KBM-7 (cell line): ENCODE measurements around the gene SLC2A4RG.
"Not testable (repeated sequence)": the region's sequence is repeated elsewhere in the genome, so short reads cannot be mapped to it uniquely, and the experiment has no call there.

Experiments
- DNase-seq: peaks from one replicate; pipeline ENCODE4 v3.0.0-alpha.2; 2015
- in situ Hi-C: fragments of 300-500 bp; cut with MboI; formaldehyde crosslinking; loops from 2 replicates; pipeline ENCODE4 v1.14.3; 2020; ENCODE audit warnings: low sequenced_read_pairs, low pct_unique_long_range_greater_than_20kb, mixed read lengths

SLC2A4RG gene

GRCh38 chr20:63767886-63768285 lies 28.3 kb downstream of the SLC2A4RG start:
- in situ Hi-C loops, result no loop called here
- no peak for DNase-seq

- no peak for DNase-seq
- in situ Hi-C loops, result no loop called here
These were observed 29.3 kb downstream of the SLC2A4RG start for GRCh38 chr20:63768591-63769515.

GRCh38 chr20:63769891-63770474 lies 30.4 kb downstream of the SLC2A4RG start:
- in situ Hi-C loops, result no loop called here
- DNase-seq, result no peak

- no peak for DNase-seq
- in situ Hi-C loops, result no loop called here
These were observed 31.6 kb downstream of the SLC2A4RG start for GRCh38 chr20:63771046-63771707.

- DNase-seq, result no peak
- in situ Hi-C loops, result no loop called here
These were observed 33.4 kb downstream of the SLC2A4RG start for GRCh38 chr20:63772781-63773518.

- DNase-seq, result no peak
- in situ Hi-C loops, result no loop called here
These were observed 34.1 kb downstream of the SLC2A4RG start for GRCh38 chr20:63773571-63774241.

- in situ Hi-C loops, result no loop called here
- no peak for DNase-seq
These were observed 34.7 kb downstream of the SLC2A4RG start for GRCh38 chr20:63774306-63774705.

- in situ Hi-C loops, result no loop called here
- DNase-seq, result no peak
These were observed 35.8 kb downstream of the SLC2A4RG start for GRCh38 chr20:63775096-63775978.

- DNase-seq, in situ Hi-C loops: not testable (repeated sequence)
These were observed 37.3 kb downstream of the SLC2A4RG start for GRCh38 chr20:63776875-63777274.

- in situ Hi-C loops, result no loop called here
- no peak for DNase-seq
These were observed 38.0 kb downstream of the SLC2A4RG start for GRCh38 chr20:63777614-63778013.

- in situ Hi-C loops, result no loop called here
- no peak for DNase-seq
These were observed 38.6 kb downstream of the SLC2A4RG start for GRCh38 chr20:63778034-63778752.

GRCh38 chr20:63778857-63779256 lies 39.3 kb downstream of the SLC2A4RG start:
- no peak for DNase-seq
- in situ Hi-C loops, result no loop called here

- DNase-seq, result no peak
- in situ Hi-C loops, result no loop called here
These were observed 41.6 kb downstream of the SLC2A4RG start for GRCh38 chr20:63781181-63781580.

GRCh38 chr20:63782051-63782471 lies 42.5 kb downstream of the SLC2A4RG start:
- DNase-seq, result no peak

GRCh38 chr20:63782521-63782971 lies 43.0 kb downstream of the SLC2A4RG start:
- in situ Hi-C loops, result no loop called here
- no peak for DNase-seq

More at GRCh38 chr20:63782051-63782471, 42.5 kb downstream of the SLC2A4RG start:
- in situ Hi-C loops, result no loop called here

GRCh38 chr20:63783970-63784369 lies 44.4 kb downstream of the SLC2A4RG start:
- in situ Hi-C loops, result no loop called here
- no peak for DNase-seq

- in situ Hi-C loops, result no loop called here
- no peak for DNase-seq
These were observed 46.1 kb downstream of the SLC2A4RG start for GRCh38 chr20:63785691-63786131.
